Astrocyte of the cerebellum (primary cell): ENCODE measurements around the gene OR10G3.

Experiments used
- DNase-seq: peaks from one replicate; pipeline ENCODE4 v3.0.0-alpha.2; 2011; ENCODE audit warnings: low read depth
- H3K4me3 ChIP-seq: 2 replicates; pipeline ENCODE4 v1.5.1; 2011; ENCODE audit warnings: mild to moderate bottlenecking, low read depth, low read length, moderate library complexity
- CTCF ChIP-seq: IDR thresholded peaks from 2 replicates; pipeline ENCODE4 v1.5.1; 2012; ENCODE audit warnings: low read length, low read depth, moderate library complexity, mild to moderate bottlenecking; ENCODE audit errors: missing control alignments
- in situ Hi-C: cut with HindIII; loops from 2 replicates; pipeline ENCODE4 v1.10.0; 2017; ENCODE audit warnings: low sequenced_read_pairs

OR10G3 gene

DNA sequence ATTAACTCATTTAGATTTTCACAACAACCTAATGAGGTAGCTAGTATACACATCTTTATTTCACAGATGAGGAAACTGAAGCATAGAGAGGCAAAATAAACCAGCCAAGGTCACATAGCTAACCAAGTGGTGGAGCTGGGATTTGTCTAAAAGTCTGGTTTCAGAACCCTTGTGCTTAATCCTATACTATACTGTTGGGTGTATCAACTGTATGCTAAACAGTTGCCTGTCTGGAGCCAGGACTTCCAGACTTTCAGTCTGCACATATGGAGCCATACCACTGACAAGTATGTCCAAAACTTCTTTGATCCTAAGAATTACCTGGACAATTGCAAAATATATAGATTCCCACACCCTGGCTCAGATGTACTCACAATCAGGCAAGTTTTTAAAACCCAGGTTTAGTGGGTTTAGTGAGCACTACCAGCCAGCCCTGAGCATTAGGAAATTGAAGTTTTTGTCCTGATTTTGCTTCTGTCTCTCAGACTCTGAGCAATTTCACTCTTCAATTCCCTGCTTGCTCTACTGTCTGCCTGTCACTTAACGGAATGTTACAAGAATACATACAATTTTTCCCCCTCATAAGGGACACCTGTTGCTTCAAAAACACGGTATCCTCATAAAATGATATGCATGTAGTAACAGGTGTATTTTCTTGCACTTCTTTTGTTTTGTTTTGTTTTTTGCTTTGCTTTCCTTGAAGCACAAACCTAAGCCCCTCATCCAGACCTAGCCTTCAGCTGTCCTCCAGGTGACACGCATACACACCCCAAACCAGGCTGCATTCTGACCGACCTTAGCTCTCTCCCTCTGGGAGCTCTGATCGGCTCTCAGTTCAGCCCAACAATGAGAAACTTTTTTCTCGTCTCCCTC lies 44.1 kb downstream of the OR10G3 start:
- no peak for TF ChIP-seq CTCF
- no peak for DNase-seq
- no peak overlapping the region for H3K4me3 ChIP-seq
- in situ Hi-C loops = no loop called here

DNA sequence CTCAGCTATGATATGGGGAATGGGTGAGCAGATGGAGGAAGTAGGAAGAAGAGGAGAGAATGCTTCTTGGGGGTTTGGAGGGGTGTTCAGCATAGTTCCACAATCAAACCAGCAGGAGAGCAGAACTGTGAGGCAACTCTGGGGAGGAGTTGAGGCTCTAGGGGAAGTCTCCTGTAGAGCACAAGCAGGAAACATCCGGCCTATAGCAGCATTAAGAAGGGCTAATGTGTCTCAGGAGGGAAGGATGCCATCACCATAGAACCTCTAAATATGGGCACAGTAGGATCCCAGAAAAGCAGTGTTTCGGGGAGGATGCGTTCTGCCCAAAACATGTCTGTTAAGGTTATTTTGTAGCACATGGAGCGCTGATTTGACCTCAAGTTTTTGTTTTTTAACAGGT lies 45.3 kb downstream of the OR10G3 start:
- TF ChIP-seq CTCF = no peak
- no peak for DNase-seq
- H3K4me3 ChIP-seq = no peak overlapping the region
- in situ Hi-C loops = no loop called here

DNA sequence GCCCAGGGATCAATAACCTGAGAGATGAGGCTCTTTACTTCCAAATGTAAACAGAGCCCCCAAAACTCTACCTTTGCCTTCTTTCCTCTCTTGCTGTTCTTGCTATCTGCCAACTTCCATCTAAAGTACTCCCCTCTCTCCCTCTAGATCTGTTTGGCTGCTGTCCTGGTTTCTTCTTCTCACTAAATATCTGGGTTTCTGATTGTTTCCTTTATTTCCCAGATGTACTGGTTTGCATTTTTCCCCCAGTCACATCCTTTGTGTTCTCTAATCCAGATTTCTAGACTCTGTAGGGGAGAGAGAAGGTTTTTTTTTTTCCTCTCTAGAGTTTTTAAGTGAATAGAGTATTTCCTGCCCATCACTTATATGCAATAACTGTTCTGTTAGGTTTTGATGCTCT lies 46.6 kb downstream of the OR10G3 start:
- TF ChIP-seq CTCF = no peak
- DNase-seq = no peak
- in situ Hi-C loops = no loop called here
- no peak overlapping the region for H3K4me3 ChIP-seq

DNA sequence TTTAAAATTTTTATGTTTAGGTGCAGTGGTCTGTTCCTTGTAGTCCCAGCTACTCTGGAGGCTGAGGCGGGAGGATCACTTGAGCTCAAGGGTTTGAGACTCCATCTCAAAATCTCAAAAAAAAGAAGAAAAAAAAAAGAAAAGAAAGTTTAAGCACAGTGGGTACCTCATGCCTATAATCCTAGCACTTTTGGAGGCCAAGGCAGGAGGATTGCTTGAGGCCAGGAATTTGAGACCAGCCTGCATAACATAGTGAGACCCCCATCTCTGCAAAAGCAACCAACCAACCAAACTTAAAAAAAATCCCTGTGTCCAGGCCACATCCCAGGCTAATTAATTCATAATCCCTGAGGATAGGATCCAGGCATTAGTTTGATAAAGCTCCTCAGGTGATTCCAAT lies 50.4 kb downstream of the OR10G3 start:
- TF ChIP-seq CTCF = no peak
- in situ Hi-C loops = no loop called here
- no peak for DNase-seq
- H3K4me3 ChIP-seq = no peak overlapping the region

DNA sequence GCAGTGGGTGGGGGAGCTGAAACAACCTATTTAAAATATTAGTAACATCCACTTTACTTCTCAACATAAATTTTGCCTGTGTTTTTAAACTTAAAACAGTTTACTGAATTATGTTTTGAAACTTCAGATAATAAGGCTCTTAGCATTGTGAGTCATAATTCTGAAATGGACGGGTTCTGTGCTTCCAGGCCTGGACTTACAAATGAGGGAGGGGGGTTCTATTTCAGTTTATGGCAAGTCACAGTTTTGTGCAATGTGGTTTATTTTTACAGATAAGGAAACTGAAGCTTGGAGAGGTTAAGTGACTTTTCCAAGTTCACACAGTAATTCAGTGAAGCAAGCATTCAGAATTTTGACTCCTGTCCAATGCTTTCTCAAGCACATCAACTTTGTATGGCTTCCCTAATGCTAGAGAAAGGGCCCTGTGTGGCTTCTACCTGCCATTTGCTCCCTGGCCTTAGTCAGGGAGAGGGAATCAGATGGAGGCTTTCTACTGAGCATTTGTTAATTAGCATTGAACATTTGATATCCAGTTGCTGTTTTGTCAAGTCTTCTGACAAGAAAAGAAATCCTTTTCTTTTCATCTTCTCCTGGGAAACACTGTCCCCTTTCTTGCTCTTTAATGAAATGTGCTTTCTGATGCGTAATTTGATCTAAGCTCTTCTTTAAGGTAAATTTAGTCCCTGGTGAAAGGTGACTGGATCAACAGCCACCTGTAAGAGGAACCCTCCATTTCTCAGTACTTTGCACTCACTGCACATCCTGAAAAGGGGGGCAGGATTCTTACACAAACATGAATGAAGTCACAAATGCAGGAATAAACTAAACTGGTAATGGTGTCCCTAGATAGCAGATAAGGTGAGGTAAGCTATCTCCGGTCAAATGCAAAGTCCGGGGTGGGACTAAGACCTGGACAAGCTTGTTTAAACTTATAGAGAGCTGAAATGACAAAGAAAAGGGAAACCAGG lies 51.2 kb downstream of the OR10G3 start:
- H3K4me3 ChIP-seq = no peak overlapping the region
- in situ Hi-C loops = no loop called here
- no peak for TF ChIP-seq CTCF
- no peak for DNase-seq

DNA sequence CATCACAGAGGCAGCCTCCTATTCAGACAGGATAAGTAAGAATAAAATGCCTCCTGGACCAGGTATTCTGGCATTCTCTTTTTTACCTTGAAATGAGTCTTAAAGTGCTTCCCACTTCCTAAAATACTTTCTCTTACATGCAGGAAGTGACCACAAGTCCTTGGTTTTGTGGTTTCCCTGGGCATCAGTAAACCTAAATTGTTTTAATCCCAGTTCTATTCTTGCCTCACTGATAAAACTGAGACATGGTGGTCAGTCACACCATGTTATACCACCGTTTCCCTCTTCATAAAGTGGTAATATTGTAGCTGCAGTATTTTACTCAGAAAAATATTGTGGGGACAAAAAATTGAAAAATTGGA lies 52.6 kb downstream of the OR10G3 start:
- TF ChIP-seq CTCF = no peak
- no peak overlapping the region for H3K4me3 ChIP-seq
- in situ Hi-C loops = no loop called here

More for the DNA sequence above, 52.6 kb downstream of the OR10G3 start:
- DNase-seq = no peak
